Endothelial cell of umbilical vein (primary cell): ENCODE measurements around the gene TMEM255A. TPM values are rescaled to one million over a fixed set of nuclear protein-coding genes. Genes with fewer than 3 reads are reported as not detected.

Experiments
- BruUV-seq: library from RNA; stranded (reverse); fragments of 400-500 nt; replicated peaks from 2 replicates; lab custom pipeline; 2021; lab: Mats Ljungman, UMichigan
- CTCF ChIA-PET: fragments of 300-600, 350-600 bp; sonication (Branson Sonifier 250); formaldehyde crosslinking; loops from one replicate; lab custom pipeline; 2021; ENCODE audit warnings: antibody characterized with exemption, inconsistent platforms; lab: Charles Lee
- POLR2A ChIA-PET: fragments of 300-600, 350-600 bp; sonication (Branson Sonifier 250); formaldehyde crosslinking; loops from one replicate; lab custom pipeline; 2021; ENCODE audit warnings: antibody characterized with exemption, inconsistent platforms; lab: Charles Lee
- DNase-seq: peaks from one replicate; pipeline ENCODE4 v3.0.0-alpha.2; 2011; ENCODE audit warnings: low read depth, low spot score
- FAIRE-seq: peaks from 2 replicates; lab custom pipeline; 2011; peaks lifted over from hg19 to GRCh38; lab: Jason Lieb, UNC
- H2AFZ ChIP-seq: 2 replicates; pipeline ENCODE4 v1.6.0; 2012; ENCODE audit warnings: low read depth, low read length, control low read depth, inconsistent platforms
- H3K27ac ChIP-seq: 2 replicates; pipeline ENCODE4 v1.5.1; 2011; ENCODE audit warnings: low read depth, mild to moderate bottlenecking, control low read depth, low read length, moderate library complexity; ENCODE audit not compliant: insufficient read depth
- H3K27me3 ChIP-seq, 2 experiments: 2 replicates each; pipeline versions ENCODE4 v1.6.0 to v1.6.1; 2011; ENCODE audit warnings: low read length in 2 of 2, mixed read lengths in 1 of 2; ENCODE audit not compliant: control insufficient read depth in 2 of 2, insufficient read depth in 2 of 2
- H3K36me3 ChIP-seq, 2 experiments: 2 replicates in 1 of 2; 3 replicates in 1 of 2; pipeline ENCODE4 v1.5.1; 2011; ENCODE audit warnings: low read length in 2 of 2, mild to moderate bottlenecking in 1 of 2, moderate library complexity in 1 of 2; ENCODE audit not compliant: control insufficient read depth in 2 of 2, insufficient read depth in 2 of 2; ENCODE audit errors: extremely low read depth in 1 of 2
- H3K4me1 ChIP-seq: 3 replicates; pipeline ENCODE4 v1.5.1; 2011; ENCODE audit warnings: mild to moderate bottlenecking, low read length; ENCODE audit not compliant: control insufficient read depth, insufficient read depth; ENCODE audit errors: extremely low read depth
- H3K4me2 ChIP-seq: 2 replicates; pipeline ENCODE4 v1.6.1; 2011; ENCODE audit warnings: low read length, control low read depth, mixed read lengths; ENCODE audit not compliant: insufficient read depth
- H3K4me3 ChIP-seq, 3 experiments: fragments of 200-600 bp in 1 of 3; sonication (generic), shearing (Covaris generic) in 1 of 3; replicated peaks in 1 of 3; 2 replicates each; pipeline ENCODE4 v1.5.1; 2011 to 2016; ENCODE audit warnings: control low read depth in 3 of 3, low read length in 3 of 3, mild to moderate bottlenecking in 2 of 3, inconsistent platforms in 1 of 3, low read depth in 1 of 3, moderate library complexity in 1 of 3; ENCODE audit not compliant: insufficient read depth in 1 of 3
- H3K79me2 ChIP-seq: 2 replicates; pipeline ENCODE4 v1.6.0; 2012; ENCODE audit warnings: low read length, inconsistent platforms; ENCODE audit not compliant: control insufficient read depth, insufficient read depth
- H3K9ac ChIP-seq: replicated peaks from 2 replicates; pipeline ENCODE3; 2011; ENCODE audit warnings: low read length, control low read depth; ENCODE audit not compliant: insufficient read depth; ENCODE audit errors: extremely low read depth
- H3K9me1 ChIP-seq: replicated peaks from 3 replicates; pipeline ENCODE4 v1.6.0; 2011; ENCODE audit warnings: mild to moderate bottlenecking, low read length; ENCODE audit not compliant: control insufficient read depth, insufficient read depth; ENCODE audit errors: extremely low read depth
- H3K9me3 ChIP-seq: replicated peaks from 2 replicates; pipeline ENCODE4 v1.5.1; 2012; ENCODE audit warnings: low read length, inconsistent platforms; ENCODE audit not compliant: control insufficient read depth, insufficient read depth
- H4K20me1 ChIP-seq: replicated peaks from 2 replicates; pipeline ENCODE3; 2011; ENCODE audit warnings: mild to moderate bottlenecking, low read length; ENCODE audit not compliant: control insufficient read depth, insufficient read depth; ENCODE audit errors: extremely low read depth
- EZH2 ChIP-seq: IDR thresholded peaks from 2 replicates; pipeline ENCODE4 v1.6.1; 2012; ENCODE audit warnings: borderline replicate concordance, low read depth, mild to moderate bottlenecking, moderate library complexity, low read length, inconsistent platforms; ENCODE audit not compliant: severe bottlenecking
- FOS ChIP-seq: IDR thresholded peaks from 2 replicates; pipeline ENCODE4 v1.6.1; 2011; ENCODE audit warnings: mild to moderate bottlenecking, low read length, moderate library complexity, borderline replicate concordance; ENCODE audit not compliant: insufficient read depth
- GATA2 ChIP-seq: IDR thresholded peaks from 2 replicates; pipeline ENCODE4 v1.7.0; 2011; ENCODE audit warnings: low read depth, mild to moderate bottlenecking, moderate library complexity, mixed read lengths, low read length; ENCODE audit not compliant: insufficient read length, insufficient read depth
- JUN ChIP-seq: IDR thresholded peaks from 2 replicates; pipeline ENCODE4 v1.6.1; 2011; ENCODE audit warnings: borderline replicate concordance, low read depth; ENCODE audit not compliant: insufficient read length, insufficient read depth
- MYC ChIP-seq: IDR thresholded peaks from one replicate; pipeline ENCODE4 v1.6.1; 2011; ENCODE audit warnings: mild to moderate bottlenecking, low read depth, low read length
- POLR2A ChIP-seq: IDR thresholded peaks from 2 replicates; pipeline ENCODE4 v1.6.1; 2012; ENCODE audit warnings: low read depth, mild to moderate bottlenecking, control low read depth, low read length
- POLR2AphosphoS5 ChIP-seq: IDR thresholded peaks from 2 replicates; pipeline ENCODE4 v1.6.1; 2012; ENCODE audit warnings: low read depth, mild to moderate bottlenecking, control low read depth, low read length, moderate library complexity; ENCODE audit not compliant: insufficient read depth
- dilution Hi-C: fragments of 300-500 bp; cut with MboI; formaldehyde crosslinking; loops from one replicate; pipeline ENCODE4 v1.15.0; 2019; ENCODE audit warnings: low sequenced_read_pairs; ENCODE audit not compliant: extremely low pct_ligation_motif_present
- intact Hi-C: fragments of 100-400 bp; cut with micrococcal nuclease; formaldehyde crosslinking; loops from one replicate; pipeline ENCODE4 v1.10.0; 2022
- polyA plus RNA-seq, 4 experiments: library from polyadenylated mRNA; depleted of rRNA in 3 of 4; stranded (reverse) in 3 of 4; unstranded in 1 of 4; fragments of >200 nt; gene quantifications; 2 replicates each; pipeline versions ENCODE4 v1.2.1 to v1.2.3, GENCODE V29; 2011 to 2012; ENCODE audit warnings: missing spikeins in 1 of 4
- total RNA-seq: library from RNA; stranded (reverse); gene quantifications from 2 replicates; pipeline ENCODE4 v1.2.3, GENCODE V29; 2021
- TF ChIP-seq, protein P1 (sequence below), 2 donors: IDR thresholded peaks; 1 replicate in 1 of 2; 2 replicates in 1 of 2; pipeline ENCODE4 v1.5.1; 2011; ENCODE audit warnings: low read length in 2 of 2, mild to moderate bottlenecking in 2 of 2, moderate library complexity in 2 of 2, control low read depth in 1 of 2, inconsistent platforms in 1 of 2, low read depth in 1 of 2; ENCODE audit not compliant: insufficient read depth in 1 of 2; ENCODE audit errors: extremely low read depth in 1 of 2
- TF ChIP-seq, protein P2 (sequence below): IDR thresholded peaks from 2 replicates; pipeline ENCODE4 v1.6.1; 2011; ENCODE audit not compliant: insufficient read depth, insufficient read length

Gene TMEM255A
- total and polyA plus RNA-seq, 2 donors (not counting 3 experiments of a cell fraction or from before 2014, with no cell fraction given): not detected

DNA sequence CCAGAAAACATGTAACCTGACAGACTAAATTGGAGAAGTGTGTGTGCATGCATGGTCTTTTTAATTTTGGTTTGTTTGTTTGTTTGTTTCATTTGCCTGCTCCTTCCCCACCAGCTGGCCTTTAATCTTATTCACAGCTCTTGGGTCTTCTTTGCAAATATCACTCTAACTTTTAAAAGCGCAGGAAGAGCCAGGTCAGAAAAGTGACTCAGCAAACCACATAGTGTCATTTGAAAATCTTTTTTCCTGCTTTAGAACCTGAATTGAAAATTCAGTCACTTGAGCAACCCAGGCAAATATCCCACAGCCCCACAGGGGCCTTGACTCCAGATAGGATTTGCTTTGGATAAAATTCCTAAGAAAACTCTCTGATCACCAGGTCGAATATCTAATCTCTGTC lies 4.6 kb downstream of the TMEM255A start:
- ChIA-PET CTCF (no interaction called here), POLR2A (no interaction called here)
- Histone ChIP-seq H3K9ac (no peak overlapping the region), H3K36me3 (no peaks in the 10 kb centered on the region), H3K4me3 (no peak overlapping the region), H3K9me3 (no peaks in the 10 kb centered on the region), H3K4me1 (no peaks in the 10 kb centered on the region), H3K79me2 (no peaks in the 10 kb centered on the region), H3K27me3 (peaks cover 34 to 38% of the 10 kb centered on the region in 2 experiments), H3K9me1 (no peaks in the 10 kb centered on the region), H4K20me1 (no peaks in the 10 kb centered on the region), H3K4me2 (no peak overlapping the region), H2AFZ (no peak overlapping the region), H3K27ac (no peak overlapping the region)
- BruUV-seq: no TSS peak
- no peak for TF ChIP-seq POLR2AphosphoS5
- TF ChIP-seq, protein P1, sequence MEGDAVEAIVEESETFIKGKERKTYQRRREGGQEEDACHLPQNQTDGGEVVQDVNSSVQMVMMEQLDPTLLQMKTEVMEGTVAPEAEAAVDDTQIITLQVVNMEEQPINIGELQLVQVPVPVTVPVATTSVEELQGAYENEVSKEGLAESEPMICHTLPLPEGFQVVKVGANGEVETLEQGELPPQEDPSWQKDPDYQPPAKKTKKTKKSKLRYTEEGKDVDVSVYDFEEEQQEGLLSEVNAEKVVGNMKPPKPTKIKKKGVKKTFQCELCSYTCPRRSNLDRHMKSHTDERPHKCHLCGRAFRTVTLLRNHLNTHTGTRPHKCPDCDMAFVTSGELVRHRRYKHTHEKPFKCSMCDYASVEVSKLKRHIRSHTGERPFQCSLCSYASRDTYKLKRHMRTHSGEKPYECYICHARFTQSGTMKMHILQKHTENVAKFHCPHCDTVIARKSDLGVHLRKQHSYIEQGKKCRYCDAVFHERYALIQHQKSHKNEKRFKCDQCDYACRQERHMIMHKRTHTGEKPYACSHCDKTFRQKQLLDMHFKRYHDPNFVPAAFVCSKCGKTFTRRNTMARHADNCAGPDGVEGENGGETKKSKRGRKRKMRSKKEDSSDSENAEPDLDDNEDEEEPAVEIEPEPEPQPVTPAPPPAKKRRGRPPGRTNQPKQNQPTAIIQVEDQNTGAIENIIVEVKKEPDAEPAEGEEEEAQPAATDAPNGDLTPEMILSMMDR (IDR thresholded peaks at IDR 0.05; ENCODE audit: extremely low read depth in 1 of 2, insufficient read depth in 1 of 2, low read depth in 1 of 2, low read length in 2 of 2): no peak
- no peak for TF ChIP-seq FOS
- no peak for TF ChIP-seq GATA2
- no peak for TF ChIP-seq MYC
- TF ChIP-seq JUN: no peak
- TF ChIP-seq, protein P2, sequence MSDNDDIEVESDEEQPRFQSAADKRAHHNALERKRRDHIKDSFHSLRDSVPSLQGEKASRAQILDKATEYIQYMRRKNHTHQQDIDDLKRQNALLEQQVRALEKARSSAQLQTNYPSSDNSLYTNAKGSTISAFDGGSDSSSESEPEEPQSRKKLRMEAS: no peak
- no peak for TF ChIP-seq POLR2A
- TF ChIP-seq EZH2: no peak
- DNase-seq: no peak
- dilution Hi-C loops: no loop called here
- intact Hi-C loops: no loop called here
- no peak for FAIRE-seq
